Activated CD8-positive, alpha-beta memory T cell treated with anti-CD3 and anti-CD28 coated beads, Interleukin-2, amount 10 ng/mL, durations not matched to agents 7 days and 5 days (primary cell): ENCODE results near the gene TEDC1. TPM values are rescaled to one million over a fixed set of nuclear protein-coding genes. Genes with fewer than 3 reads are reported as not detected.

Source experiments
- ATAC-seq: fragments of 150-1000 bp; cut with Tn5 transposase; one replicate; pipeline ENCODE4 v1.10.0; 2021; ENCODE audit warnings: moderate library complexity
- CTCF ChIA-PET: fragments of 350-600 bp; sonication (Branson Sonifier 250); formaldehyde crosslinking; loops from one replicate; lab custom pipeline; 2021; ENCODE audit warnings: antibody characterized with exemption; lab: Charles Lee
- DNase-seq: peaks from one replicate; pipeline ENCODE4 v3.0.0-alpha.2; 2020
- H3K27ac Mint-ChIP-seq: one replicate; pipeline ENCODE4 v1.8.0; 2021; ENCODE audit warnings: mild to moderate bottlenecking, mixed read lengths
- H3K27me3 Mint-ChIP-seq: one replicate; pipeline ENCODE4 v1.8.0; 2021; ENCODE audit warnings: mixed read lengths
- H3K36me3 Mint-ChIP-seq: one replicate; pipeline ENCODE4 v1.8.0; 2021; ENCODE audit warnings: mild to moderate bottlenecking, mixed read lengths
- H3K4me1 Mint-ChIP-seq: one replicate; pipeline ENCODE4 v1.8.0; 2021; ENCODE audit warnings: mixed read lengths
- H3K4me3 Mint-ChIP-seq: one replicate; pipeline ENCODE4 v1.8.0; 2021; ENCODE audit warnings: mild to moderate bottlenecking, moderate library complexity, mixed read lengths
- H3K9me3 Mint-ChIP-seq: one replicate; pipeline ENCODE4 v1.8.0; 2022; ENCODE audit warnings: low read depth, mixed read lengths
- total RNA-seq, 2 experiments: library from RNA; stranded (reverse); gene quantifications; one replicate each; pipeline ENCODE4 v1.2.3, GENCODE V29; 2021

TEDC1 gene
- total RNA-seq, 2 experiments from 2014 or later: 40.6 to 56.8 TPM

GRCh38 chr14:105487449-105487985 is 3.5 kb upstream of the TEDC1 start:
- DNase-seq (peak; percentile 85), ATAC-seq (peak; percentile 3)
- Mint-ChIP-seq H3K4me3 (peak overlapping the region; percentile 92), H3K27me3 (no peaks in the 10 kb centered on the region), H3K27ac (peak overlapping the region; percentile 91), H3K9me3 (no peaks in the 10 kb centered on the region), H3K36me3 (peaks cover 2% of the 10 kb centered on the region), H3K4me1 (peaks cover 28% of the 10 kb centered on the region)
- CTCF ChIA-PET: interaction anchor here (1.0 to 5.1 kb wide), 3 partner anchors 41 to 114 kb away, joined by 4 to 111 read pairs (median 8); no protein-coding TSS in a partner anchor

DNA sequence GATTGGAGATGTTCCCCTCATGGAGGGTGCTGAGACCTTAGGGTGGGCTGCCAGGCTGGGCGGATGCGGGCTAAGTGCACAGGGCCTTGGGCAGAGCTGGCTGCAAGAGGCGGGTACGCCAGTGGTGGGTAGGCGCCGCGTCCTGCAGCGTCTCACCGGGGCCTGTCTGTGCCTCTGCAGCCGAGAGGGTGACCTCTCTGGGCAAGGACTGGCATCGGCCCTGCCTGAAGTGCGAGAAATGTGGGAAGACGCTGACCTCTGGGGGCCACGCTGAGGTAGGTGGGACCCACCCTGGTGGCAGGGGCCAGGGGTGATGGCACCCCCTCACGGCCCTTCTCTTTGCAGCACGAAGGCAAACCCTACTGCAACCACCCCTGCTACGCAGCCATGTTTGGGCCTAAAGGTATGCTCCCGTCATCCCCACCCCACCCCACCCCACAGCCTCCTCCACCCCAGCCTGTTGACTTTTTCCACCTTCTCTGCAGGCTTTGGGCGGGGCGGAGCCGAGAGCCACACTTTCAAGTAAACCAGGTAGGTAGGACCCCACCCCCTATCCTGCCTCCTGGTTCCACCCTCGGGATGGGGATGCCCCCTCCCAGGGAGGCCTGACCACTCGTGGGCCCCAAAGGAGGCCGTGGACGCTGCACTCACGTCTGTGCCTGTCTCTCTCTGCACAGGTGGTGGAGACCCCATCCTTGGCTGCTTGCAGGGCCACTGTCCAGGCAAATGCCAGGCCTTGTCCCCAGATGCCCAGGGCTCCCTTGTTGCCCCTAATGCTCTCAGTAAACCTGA is 2.9 kb upstream of the TEDC1 start:
- H3K4me3 Mint-ChIP-seq: peak overlapping the region; percentile 92
- H3K9me3 Mint-ChIP-seq: no peaks in the 10 kb centered on the region
- peaks cover 27% of the 10 kb centered on the region for H3K4me1 Mint-ChIP-seq
- ATAC-seq (no peak), DNase-seq (peak; percentile 70)
- peaks cover 2% of the 10 kb centered on the region for H3K36me3 Mint-ChIP-seq
- CTCF ChIA-PET: interaction anchor here (1.0 to 5.1 kb wide), 5 partner anchors 7 to 173 kb away, joined by 4 to 150 read pairs (median 40); partner anchors contain the start of gene PACS2
- no peaks in the 10 kb centered on the region for H3K27me3 Mint-ChIP-seq
- H3K27ac Mint-ChIP-seq: peak overlapping the region; percentile 91

DNA sequence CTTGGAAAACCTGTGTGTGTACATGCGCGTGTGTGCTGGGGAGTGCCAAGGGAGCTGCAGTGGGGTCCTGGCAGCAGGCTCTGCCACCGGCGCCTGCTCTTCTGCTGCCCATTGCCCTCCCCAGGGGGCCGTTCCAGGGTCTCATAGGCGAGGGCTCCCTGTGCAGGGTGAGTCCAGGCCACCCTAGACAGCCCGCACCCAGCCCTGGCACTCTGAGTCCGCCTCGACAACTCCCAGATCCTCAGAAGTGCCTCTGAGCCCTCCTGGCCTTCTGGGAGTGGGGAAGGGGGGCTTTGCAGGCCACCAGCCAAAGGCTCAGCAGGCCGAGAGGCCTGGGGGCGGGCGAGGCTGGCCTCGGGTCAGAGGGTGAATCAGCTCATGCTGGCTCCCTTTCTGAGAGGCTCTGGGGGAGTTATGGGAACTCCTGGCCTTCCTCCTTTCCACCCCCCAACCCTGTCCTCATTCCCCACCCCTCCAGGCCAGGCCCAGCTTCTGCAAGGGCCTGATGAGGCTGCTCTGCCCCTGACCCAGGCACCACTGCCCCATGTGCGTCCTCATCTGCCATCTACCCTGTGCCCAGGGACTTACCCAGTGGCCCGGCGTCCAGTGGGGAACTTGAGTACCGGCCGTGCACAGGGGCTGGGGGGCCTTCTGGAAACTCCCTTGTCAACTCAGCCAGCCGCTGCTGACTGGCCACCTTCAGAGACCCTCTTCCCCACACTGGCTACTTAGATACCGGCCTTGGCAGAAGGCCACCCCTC is 2.1 kb upstream of the TEDC1 start:
- peaks cover 27% of the 10 kb centered on the region for H3K4me1 Mint-ChIP-seq
- peak overlapping the region; percentile 91 for H3K27ac Mint-ChIP-seq
- no peaks in the 10 kb centered on the region for H3K27me3 Mint-ChIP-seq
- peak overlapping the region; percentile 92 for H3K4me3 Mint-ChIP-seq
- CTCF ChIA-PET: interaction anchor here (0.9 to 5.1 kb wide), 17 partner anchors 7 to 399 kb away, joined by 3 to 150 read pairs (median 6); partner anchors contain the start of gene PACS2
- ATAC-seq (no peak), DNase-seq (no peak)
- H3K36me3 Mint-ChIP-seq: peaks cover 2% of the 10 kb centered on the region
- H3K9me3 Mint-ChIP-seq: no peaks in the 10 kb centered on the region

DNA sequence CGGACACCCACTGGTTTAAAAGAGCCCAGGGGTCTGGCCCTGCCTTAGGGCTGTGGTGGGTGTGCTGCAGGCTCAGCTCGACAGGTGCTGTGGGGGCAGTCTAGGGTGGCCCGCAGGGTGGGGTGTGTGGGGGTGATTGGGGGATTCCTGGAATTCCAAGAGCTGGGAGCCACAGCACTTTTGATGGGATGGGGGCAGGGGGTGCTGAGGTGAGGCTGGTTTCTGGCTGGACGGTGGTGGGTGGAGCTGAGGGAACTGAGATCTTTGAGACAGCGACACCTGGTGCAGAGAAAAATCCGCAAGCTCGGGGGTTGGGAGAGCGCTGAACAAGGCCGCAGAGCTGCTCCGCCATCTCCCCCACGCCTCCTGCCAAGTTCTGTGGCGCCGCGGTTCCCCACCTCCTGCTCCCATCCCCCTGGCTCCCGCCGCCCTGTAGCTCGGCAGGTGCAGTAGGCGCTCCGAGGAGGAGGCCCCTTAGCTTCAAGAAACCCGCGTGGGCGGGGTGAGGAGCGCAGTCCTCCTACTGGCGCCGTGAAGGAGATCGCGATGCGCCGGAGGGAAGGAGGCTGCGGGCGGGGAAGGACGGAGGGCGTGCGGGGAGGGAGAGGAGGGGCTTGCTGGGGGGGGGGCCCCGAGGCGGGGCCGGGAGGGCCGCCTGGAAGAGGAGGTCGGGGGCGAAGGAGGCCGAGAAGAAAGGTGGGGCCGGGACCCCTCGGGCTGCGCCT is 1.3 kb upstream of the TEDC1 start:
- Mint-ChIP-seq H3K4me1 (peaks cover 23% of the 10 kb centered on the region), H3K36me3 (peaks cover 2% of the 10 kb centered on the region), H3K4me3 (peak overlapping the region; percentile 92), H3K27ac (peak overlapping the region; percentile 85), H3K27me3 (no peaks in the 10 kb centered on the region), H3K9me3 (no peaks in the 10 kb centered on the region)
- ATAC-seq: peak; percentile 5
- CTCF ChIA-PET: interaction anchor here (0.9 to 5.1 kb wide), 23 partner anchors 8 to 1928 kb away, joined by 3 to 150 read pairs (median 4); partner anchors contain the start of gene PACS2
- peak; percentile 94 for DNase-seq

DNA sequence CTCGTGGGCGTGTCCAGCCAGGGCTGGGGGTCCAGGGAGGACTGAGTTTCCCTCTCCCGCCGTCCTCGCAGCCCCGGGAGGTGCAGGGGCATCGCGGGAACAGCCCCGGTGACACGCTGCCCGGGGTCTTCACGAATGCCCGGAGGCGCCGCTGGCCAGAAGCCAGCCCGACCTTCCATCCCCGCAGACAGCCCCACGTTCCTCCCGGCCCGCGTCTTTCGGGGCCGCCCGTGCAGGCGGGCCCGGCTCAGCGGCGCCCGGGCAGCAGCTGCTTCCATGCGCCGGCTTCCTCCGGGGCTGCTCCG is 827 bp upstream of the TEDC1 start:
- Mint-ChIP-seq H3K27me3 (no peaks in the 10 kb centered on the region), H3K4me1 (peaks cover 23% of the 10 kb centered on the region), H3K27ac (peak overlapping the region; percentile 85), H3K36me3 (peaks cover 2% of the 10 kb centered on the region), H3K9me3 (no peaks in the 10 kb centered on the region), H3K4me3 (peak overlapping the region; percentile 92)
- CTCF ChIA-PET: interaction anchor here (0.9 to 5.1 kb wide), 23 partner anchors 9 to 1929 kb away, joined by 3 to 150 read pairs (median 4); partner anchors contain the start of gene PACS2
- no peak for DNase-seq
- peak; percentile 1 for ATAC-seq

- Mint-ChIP-seq H3K36me3 (peaks cover 2% of the 10 kb centered on the region), H3K27me3 (no peaks in the 10 kb centered on the region), H3K27ac (peak overlapping the region; percentile 95), H3K4me1 (peaks cover 17% of the 10 kb centered on the region), H3K4me3 (peak overlapping the region; percentile 78), H3K9me3 (no peaks in the 10 kb centered on the region)
- peak; percentile 95 for DNase-seq
- CTCF ChIA-PET: interaction anchor here (1.0 to 5.1 kb wide), 6 partner anchors 9 to 140 kb away, joined by 3 to 150 read pairs (median 8); no protein-coding TSS in a partner anchor
- ATAC-seq: peak; percentile 14
Measured at GRCh38 chr14:105491366-105491973, 424 bp downstream of the TEDC1 start.

- ATAC-seq (no peak), DNase-seq (no peak)
- Mint-ChIP-seq H3K27ac (peak overlapping the region; percentile 95), H3K27me3 (no peaks in the 10 kb centered on the region), H3K4me3 (peak overlapping the region; percentile 78), H3K36me3 (peaks cover 2% of the 10 kb centered on the region), H3K4me1 (peaks cover 15% of the 10 kb centered on the region), H3K9me3 (no peaks in the 10 kb centered on the region)
- CTCF ChIA-PET: interaction anchor here (1.0 to 5.1 kb wide), 5 partner anchors 8 to 140 kb away, joined by 3 to 150 read pairs (median 13); no protein-coding TSS in a partner anchor
Measured at GRCh38 chr14:105492031-105492970, 1.3 kb downstream of the TEDC1 start.

DNA sequence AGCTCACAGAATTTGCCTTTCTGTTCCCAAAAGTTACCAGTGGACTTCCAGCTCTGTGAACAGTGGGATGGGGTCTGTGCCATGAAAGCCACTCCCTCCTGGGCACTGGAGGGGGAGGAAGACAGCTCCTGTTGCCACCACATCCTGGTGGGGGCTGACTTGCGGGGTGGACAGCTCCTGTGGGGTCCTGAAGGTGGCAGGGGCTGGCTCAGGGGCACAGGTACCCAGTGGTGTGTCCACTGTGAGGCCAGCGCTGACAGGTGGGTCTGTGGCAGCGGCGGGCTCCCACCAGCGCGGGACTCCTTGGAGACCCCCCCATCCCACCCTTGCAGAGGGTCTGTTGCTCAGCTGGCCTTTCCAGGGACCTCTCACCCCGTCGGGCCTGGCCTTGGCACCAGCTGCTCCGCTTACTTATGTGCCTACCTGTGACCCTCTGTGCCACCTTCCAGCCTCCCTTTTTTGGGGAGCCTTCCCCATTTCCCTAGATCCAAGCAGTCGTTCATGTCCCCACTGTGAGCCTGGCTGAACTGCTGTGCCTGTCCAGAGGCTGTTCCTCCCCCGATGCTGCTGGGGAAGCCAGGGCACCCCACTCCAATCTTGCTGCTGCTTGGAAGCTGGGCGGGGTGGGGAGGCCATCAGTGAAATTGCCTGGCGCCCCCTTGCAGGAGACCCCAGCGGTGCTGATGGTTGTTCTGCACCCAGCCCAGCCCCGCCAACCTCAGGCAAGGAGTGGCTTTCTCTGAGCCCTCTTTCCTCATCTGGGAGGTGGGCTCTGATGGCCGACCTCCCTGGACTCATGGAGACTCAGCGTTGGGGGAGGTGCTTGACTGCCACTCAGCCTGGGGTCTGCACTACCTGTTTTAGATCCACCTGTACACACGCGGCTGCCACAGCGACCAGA is 2.2 kb downstream of the TEDC1 start:
- Mint-ChIP-seq H3K27ac (no peak overlapping the region), H3K27me3 (no peaks in the 10 kb centered on the region), H3K9me3 (no peaks in the 10 kb centered on the region), H3K4me1 (peaks cover 15% of the 10 kb centered on the region), H3K36me3 (peaks cover 2% of the 10 kb centered on the region), H3K4me3 (no peak overlapping the region)
- CTCF ChIA-PET: interaction anchor here (1.1 to 4.9 kb wide), 3 partner anchors 12 to 141 kb away, joined by 4 to 150 read pairs (median 13); no protein-coding TSS in a partner anchor
- ATAC-seq (no peak), DNase-seq (no peak)

DNA sequence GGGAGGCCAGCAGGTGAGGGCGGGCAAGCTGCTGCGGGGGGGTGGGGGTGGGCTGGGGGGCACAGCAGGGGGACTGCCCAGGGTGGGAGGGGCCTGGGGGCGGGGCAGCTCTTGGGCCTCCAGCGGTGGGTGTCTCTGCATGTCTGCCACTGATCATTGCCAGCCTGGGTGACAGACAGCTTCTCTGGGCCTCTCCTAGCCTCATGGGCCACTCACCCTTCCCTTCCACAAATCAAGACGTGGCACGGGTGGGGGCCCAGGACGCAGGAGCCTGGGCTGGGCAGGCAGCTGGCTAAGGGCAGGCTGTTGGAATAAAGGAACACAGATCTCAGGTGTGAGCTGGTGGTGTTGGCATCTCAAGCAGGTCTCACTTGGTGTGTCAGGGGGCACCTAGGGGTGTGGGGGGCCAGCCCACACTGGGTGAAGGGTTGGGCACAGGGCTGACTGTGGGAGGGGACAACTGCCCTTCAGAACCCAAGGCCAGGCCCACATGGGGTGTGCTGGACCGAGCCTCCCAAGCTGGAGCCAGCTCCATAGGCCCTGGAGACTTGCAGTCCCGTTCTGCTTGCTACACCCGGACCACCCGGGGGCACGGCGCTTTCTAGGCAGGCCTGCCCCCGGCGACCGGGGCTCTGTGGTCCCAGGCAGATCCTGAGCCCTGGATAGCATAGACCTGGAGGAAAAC is 3.0 kb downstream of the TEDC1 start:
- peaks cover 12% of the 10 kb centered on the region for H3K4me1 Mint-ChIP-seq
- no peaks in the 10 kb centered on the region for H3K27me3 Mint-ChIP-seq
- ATAC-seq: no peak
- no peak overlapping the region for H3K27ac Mint-ChIP-seq
- peaks cover 2% of the 10 kb centered on the region for H3K36me3 Mint-ChIP-seq
- no peak for DNase-seq
- no peak overlapping the region for H3K4me3 Mint-ChIP-seq
- no peaks in the 10 kb centered on the region for H3K9me3 Mint-ChIP-seq
- CTCF ChIA-PET: interaction anchor here (1.1 kb wide), 1 partner anchor 142 kb away, joined by 4 read pairs; no protein-coding TSS in a partner anchor

DNA sequence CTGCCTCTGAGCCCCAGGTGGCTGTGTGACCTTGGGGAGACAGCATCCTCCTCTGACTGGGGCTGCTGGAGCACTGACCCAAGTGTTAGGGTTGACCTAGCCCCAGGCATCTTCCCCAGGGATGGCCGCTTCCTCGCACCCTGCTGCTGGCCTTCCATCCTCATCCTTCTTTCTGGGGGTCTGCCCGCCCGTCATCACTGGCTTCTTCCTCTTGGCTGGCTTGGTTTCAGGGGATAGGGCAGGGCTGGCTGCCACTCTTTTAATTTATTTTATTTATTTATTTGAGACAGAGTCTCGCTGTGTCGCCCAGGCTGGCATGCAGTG is 3.5 kb downstream of the TEDC1 start:
- DNase-seq: no peak
- Mint-ChIP-seq H3K36me3 (peaks cover 1% of the 10 kb centered on the region), H3K9me3 (no peaks in the 10 kb centered on the region), H3K4me1 (peaks cover 7% of the 10 kb centered on the region), H3K27me3 (no peaks in the 10 kb centered on the region), H3K27ac (no peak overlapping the region), H3K4me3 (no peak overlapping the region)
- CTCF ChIA-PET: no interaction called here
- no peak for ATAC-seq
